PC-3 (cell line): ENCODE measurements around the gene CRTAC1. TPM values are rescaled to one million over a fixed set of nuclear protein-coding genes. Genes with fewer than 3 reads are reported as not detected.

Experiments used
- ATAC-seq: fragments of 200-7000 bp; cut with Tn5 transposase; 2 replicates; pipeline ENCODE4 v1.9.1; 2020; ENCODE audit warnings: mild to moderate bottlenecking, moderate library complexity
- BruUV-seq: library from RNA; stranded (reverse); fragments of 400-500 nt; replicated peaks from 2 replicates; lab custom pipeline; 2021; lab: Mats Ljungman, UMichigan
- CTCF ChIA-PET: fragments of 300-600 bp; sonication (Branson Sonifier 250); formaldehyde crosslinking; loops from one replicate; lab custom pipeline; 2022; ENCODE audit warnings: antibody characterized with exemption; lab: Charles Lee
- POLR2A ChIA-PET: fragments of 300-600 bp; sonication (Branson Sonifier 250); formaldehyde crosslinking; loops from one replicate; lab custom pipeline; 2022; ENCODE audit warnings: antibody characterized with exemption; ENCODE audit not compliant: unreplicated experiment; lab: Charles Lee
- DNase-seq: peaks from one replicate; pipeline ENCODE4 v3.0.0-alpha.2; 2015
- H2AFZ ChIP-seq: fragments of 300-600 bp; sonication (generic); 2 replicates; pipeline ENCODE4 v1.6.0; 2016; ENCODE audit warnings: antibody characterized with exemption, low read length
- H3F3A ChIP-seq: fragments of 300-600 bp; sonication (generic); one replicate; pipeline ENCODE4 v1.6.0; 2017; ENCODE audit warnings: antibody characterized with exemption, low read length, control low read depth, mild to moderate bottlenecking; ENCODE audit not compliant: unreplicated experiment
- H3K27ac ChIP-seq: fragments of 300-600 bp; sonication (generic); 2 replicates; pipeline ENCODE4 v1.5.1; 2016; ENCODE audit warnings: mild to moderate bottlenecking, low read length
- H3K27me3 ChIP-seq: fragments of 300-600 bp; sonication (generic); 2 replicates; pipeline ENCODE4 v1.6.1; 2016; ENCODE audit warnings: low read length, mixed read lengths
- H3K36me3 ChIP-seq: fragments of 300-600 bp; sonication (generic); 2 replicates; pipeline ENCODE4 v1.6.1; 2016; ENCODE audit warnings: low read depth, mixed run types, low read length, mixed read lengths
- H3K4me1 ChIP-seq: fragments of 300-600 bp; sonication (generic); 2 replicates; pipeline ENCODE4 v1.5.1; 2016; ENCODE audit warnings: low read length; ENCODE audit not compliant: insufficient read depth
- H3K4me2 ChIP-seq: fragments of 300-600 bp; sonication (generic); 2 replicates; pipeline ENCODE4 v1.6.0; 2016; ENCODE audit warnings: low read length
- H3K4me3 ChIP-seq: fragments of 300-600 bp; sonication (generic); 2 replicates; pipeline ENCODE4 v1.5.1; 2016; ENCODE audit warnings: mild to moderate bottlenecking, low read length, mixed read lengths
- H3K79me2 ChIP-seq: fragments of 300-600 bp; sonication (generic); 2 replicates; pipeline ENCODE4 v1.6.1; 2017; ENCODE audit warnings: low read length, mixed read lengths
- H3K9ac ChIP-seq: fragments of 300-600 bp; sonication (generic); 2 replicates; pipeline ENCODE4 v1.6.0; 2016; ENCODE audit warnings: mild to moderate bottlenecking, low read length
- H3K9me2 ChIP-seq: fragments of 300-600 bp; sonication (generic); replicated peaks from 2 replicates; pipeline ENCODE4 v1.6.1; 2016; ENCODE audit warnings: mixed run types, low read length, mixed read lengths
- H3K9me3 ChIP-seq: fragments of 300-600 bp; sonication (generic); 2 replicates; pipeline ENCODE4 v1.6.1; 2016; ENCODE audit warnings: low read length, mixed read lengths
- H4K20me1 ChIP-seq: fragments of 300-600 bp; sonication (generic); 2 replicates; pipeline ENCODE4 v1.6.1; 2016; ENCODE audit warnings: low read length, mixed read lengths
- CTCF ChIP-seq: fragments of 300-600 bp; sonication (generic); conservative IDR thresholded peaks from 2 replicates; pipeline ENCODE4 v1.5.1; 2017; ENCODE audit warnings: antibody characterized with exemption, low read depth, mild to moderate bottlenecking, low read length
- EZH2 ChIP-seq: fragments of 300-600 bp; sonication (generic); IDR thresholded peaks from one replicate; pipeline ENCODE4 v1.6.1; 2017; ENCODE audit warnings: antibody characterized with exemption, mild to moderate bottlenecking, low read length; ENCODE audit not compliant: unreplicated experiment
- EZH2phosphoT487 ChIP-seq: fragments of 300-600 bp; sonication (generic); IDR thresholded peaks from 2 replicates; pipeline ENCODE4 v1.6.1; 2018; ENCODE audit warnings: mild to moderate bottlenecking, antibody characterized with exemption, low read length, borderline replicate concordance
- intact Hi-C: fragments of 100-400 bp; cut with micrococcal nuclease; formaldehyde crosslinking; loops from 2 replicates; pipeline ENCODE4 v1.9.0; 2023
- total RNA-seq: library from RNA; depleted of rRNA; stranded (reverse); fragments of >200 nt; gene quantifications from 2 replicates; pipeline ENCODE4 v1.2.3, GENCODE V29; 2014

The CRTAC1 gene
- total RNA-seq, 1 experiment from 2014 or later, result not detected

- H3K27ac ChIP-seq, result no peak overlapping the region
- H3K4me2 ChIP-seq, result no peak overlapping the region
- intact Hi-C loops, result no loop called here
- H3K27me3 ChIP-seq, result no peaks in the 10 kb centered on the region
- no peaks in the 10 kb centered on the region for H4K20me1 ChIP-seq
- ChIA-PET CTCF (no interaction called here), POLR2A (no interaction called here)
- ATAC-seq (no peak), DNase-seq (no peak)
- no peak overlapping the region for H3K4me3 ChIP-seq
- H2AFZ ChIP-seq, result no peak overlapping the region
- H3K79me2 ChIP-seq, result no peaks in the 10 kb centered on the region
- no TSS peak for BruUV-seq
- no peak for TF ChIP-seq EZH2phosphoT487
- TF ChIP-seq CTCF, result no peak
- TF ChIP-seq EZH2, result no peak
- no peaks in the 10 kb centered on the region for H3K9me3 ChIP-seq
- H3K36me3 ChIP-seq, result no peaks in the 10 kb centered on the region
- no peaks in the 10 kb centered on the region for H3F3A ChIP-seq
- peaks cover 14% of the 10 kb centered on the region for H3K4me1 ChIP-seq
- H3K9me2 ChIP-seq, result no peaks in the 10 kb centered on the region
- H3K9ac ChIP-seq, result no peak overlapping the region
Measured at GRCh38 chr10:97866524-97867219, 163.7 kb downstream of the CRTAC1 start.

- ChIA-PET POLR2A (no interaction called here), CTCF (no interaction called here)
- intact Hi-C loops, result no loop called here
- no peak overlapping the region for H3K9ac ChIP-seq
- ATAC-seq (no peak), DNase-seq (no peak)
- no peaks in the 10 kb centered on the region for H3K79me2 ChIP-seq
- no peaks in the 10 kb centered on the region for H4K20me1 ChIP-seq
- H3K27ac ChIP-seq, result no peak overlapping the region
- H3K9me2 ChIP-seq, result no peaks in the 10 kb centered on the region
- H3F3A ChIP-seq, result no peaks in the 10 kb centered on the region
- H3K4me2 ChIP-seq, result no peak overlapping the region
- H2AFZ ChIP-seq, result no peak overlapping the region
- H3K36me3 ChIP-seq, result no peaks in the 10 kb centered on the region
- peaks cover 25% of the 10 kb centered on the region for H3K4me1 ChIP-seq
- no peaks in the 10 kb centered on the region for H3K9me3 ChIP-seq
- TF ChIP-seq EZH2phosphoT487, result no peak
- no TSS peak for BruUV-seq
- H3K27me3 ChIP-seq, result no peaks in the 10 kb centered on the region
- H3K4me3 ChIP-seq, result no peak overlapping the region
Measured at GRCh38 chr10:97865488-97865887, 164.9 kb downstream of the CRTAC1 start.

GRCh38 chr10:97863808-97864207, 166.6 kb downstream of the CRTAC1 start:
- H3K79me2 ChIP-seq, result no peaks in the 10 kb centered on the region
- no peaks in the 10 kb centered on the region for H3K27me3 ChIP-seq
- H3F3A ChIP-seq, result no peaks in the 10 kb centered on the region
- H3K4me2 ChIP-seq, result no peak overlapping the region
- ChIA-PET CTCF (no interaction called here), POLR2A (no interaction called here)
- no peaks in the 10 kb centered on the region for H3K36me3 ChIP-seq
- H3K4me1 ChIP-seq, result peaks cover 15% of the 10 kb centered on the region
- BruUV-seq, result no TSS peak
- H3K9ac ChIP-seq, result no peak overlapping the region
- no peak overlapping the region for H3K27ac ChIP-seq
- H3K9me3 ChIP-seq, result no peaks in the 10 kb centered on the region
- H2AFZ ChIP-seq, result no peak overlapping the region
- DNase-seq (no peak), ATAC-seq (no peak)
- no peaks in the 10 kb centered on the region for H4K20me1 ChIP-seq
- no peak overlapping the region for H3K4me3 ChIP-seq
- H3K9me2 ChIP-seq, result no peaks in the 10 kb centered on the region
- TF ChIP-seq EZH2phosphoT487, result no peak
- no peak for TF ChIP-seq CTCF
- TF ChIP-seq EZH2, result no peak
- intact Hi-C loops, result no loop called here
